Measurements from ENCODE around the gene C3.
"Not testable (repeated sequence)": the region's sequence is repeated elsewhere in the genome, so short reads cannot be mapped to it uniquely, and the experiment has no call there.

Gene C3

GRCh38 chr19:6686628-6686975 lies 33.8 kb downstream of the C3 start:
- DNase-seq: no peak

DNA sequence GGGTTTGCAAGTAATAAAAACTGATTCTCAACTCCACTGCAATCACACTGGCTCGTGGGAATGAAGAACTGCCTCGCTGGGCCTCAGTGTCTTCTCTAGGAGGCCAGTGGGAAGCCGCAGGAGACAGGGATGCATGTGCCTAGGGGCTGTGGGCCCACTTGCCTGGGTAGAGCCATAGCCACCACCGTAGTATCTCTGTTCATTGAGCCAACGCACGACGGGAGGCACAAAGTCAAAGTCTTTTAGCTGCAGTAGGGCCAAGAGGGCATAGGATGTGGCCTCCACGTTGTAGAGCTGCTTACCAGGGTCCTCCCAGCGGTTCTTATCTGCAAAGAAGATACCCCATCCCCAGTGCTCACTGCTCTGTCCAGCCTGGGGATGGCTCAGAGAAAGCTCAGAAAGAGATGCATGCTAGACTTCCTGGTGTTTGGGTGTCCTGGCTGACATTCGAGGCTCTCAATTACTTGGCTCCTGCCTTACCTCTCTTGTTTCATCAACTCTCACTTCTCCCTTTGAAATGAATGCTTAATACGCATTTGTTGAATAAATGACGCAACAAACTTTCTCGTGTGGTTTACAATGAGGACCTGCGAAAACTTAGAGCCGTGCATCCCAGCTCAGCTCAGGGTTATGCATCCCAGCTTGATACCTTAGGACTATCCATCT lies 34.4 kb downstream of the C3 start:
- no peak for DNase-seq

- DNase-seq: no peak
Observed at GRCh38 chr19:6685482-6685881, 35.0 kb downstream of the C3 start.

DNA sequence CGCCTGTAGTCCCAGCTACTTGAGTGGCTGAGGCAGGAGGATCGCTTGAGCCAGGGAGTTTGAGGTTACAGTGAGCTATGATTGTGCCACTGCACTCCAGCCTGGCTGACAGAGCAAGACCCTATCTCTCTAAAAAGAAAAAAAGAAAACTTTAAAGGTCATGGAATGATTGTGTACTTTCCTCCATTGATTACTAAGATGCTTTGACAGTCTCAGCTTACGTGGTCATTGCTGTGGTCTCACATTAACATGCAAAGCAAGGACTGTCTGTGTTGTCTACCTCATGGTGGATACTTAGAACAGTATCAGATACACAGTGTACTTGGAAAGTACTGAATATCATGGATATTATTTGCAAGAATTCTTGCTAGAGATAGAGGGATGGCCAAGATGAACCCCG lies 36.5 kb downstream of the C3 start:
- DNase-seq: no peak

GRCh38 chr19:6682607-6683128 lies 37.8 kb downstream of the C3 start:
- DNase-seq: no peak

DNA sequence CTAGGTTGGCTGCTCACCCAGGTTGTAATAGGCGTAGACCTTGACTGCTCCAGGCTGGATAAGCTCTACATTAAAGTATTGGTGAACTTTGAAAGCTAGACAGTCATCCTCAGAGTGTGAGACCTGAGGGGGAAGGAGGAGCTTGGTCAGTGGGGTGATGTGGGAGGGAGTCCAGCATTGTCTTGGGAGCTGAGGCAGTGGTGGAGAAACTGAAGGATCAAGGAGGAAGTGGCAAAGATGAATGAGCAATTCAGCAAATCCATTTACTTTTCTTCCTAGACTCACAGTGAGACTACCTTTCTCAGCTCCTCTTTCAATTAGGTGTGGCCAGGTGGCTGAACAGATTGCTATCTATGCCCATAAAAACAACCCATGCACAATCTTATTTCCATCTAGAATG lies 40.3 kb downstream of the C3 start:
- no peak for DNase-seq

DNA sequence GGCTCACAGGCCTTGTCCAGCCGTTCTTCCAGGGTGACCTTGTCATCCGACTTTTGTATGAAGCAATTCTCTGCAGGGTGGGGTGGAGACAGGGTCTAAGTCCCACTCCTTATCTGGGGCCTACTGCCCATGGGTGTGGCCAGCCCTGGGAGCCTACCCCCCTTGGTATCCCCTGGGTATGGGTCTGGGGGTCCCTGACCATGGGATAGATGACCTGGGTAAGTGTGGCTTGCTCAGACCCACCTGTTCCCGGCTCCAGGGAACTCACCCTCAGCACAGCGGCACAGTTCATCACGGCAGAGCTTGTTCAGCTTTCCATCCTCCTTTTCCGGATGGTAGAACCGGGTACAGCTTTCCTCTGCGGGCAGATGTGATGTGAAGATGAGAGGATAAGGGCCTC lies 41.3 kb downstream of the C3 start:
- DNase-seq: no peak

DNA sequence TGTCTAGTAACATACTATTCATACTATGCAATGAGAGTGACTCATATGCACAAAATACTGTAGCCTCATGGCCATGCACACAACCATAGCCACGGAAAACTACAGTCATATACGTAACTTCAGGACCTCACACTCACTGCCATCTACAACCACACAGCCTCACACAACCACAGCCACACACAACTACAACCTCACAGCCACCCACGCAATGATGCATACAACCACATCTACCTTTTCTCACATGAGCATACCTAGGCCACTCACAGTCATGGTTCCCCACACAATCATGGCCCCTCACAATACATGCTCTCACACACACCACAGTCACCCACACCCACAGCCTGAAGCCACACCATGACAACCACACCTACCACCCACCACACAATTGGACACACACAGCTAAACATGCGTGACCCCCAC lies 41.8 kb downstream of the C3 start:
- peak; percentile 75 for DNase-seq

- peak; percentile 69 for DNase-seq
Observed at GRCh38 chr19:6677883-6678689, 42.4 kb downstream of the C3 start.

GRCh38 chr19:6677495-6677882 lies 43.0 kb downstream of the C3 start:
- DNase-seq: no peak

- DNase-seq: no peak
Observed at GRCh38 chr19:6676288-6676687, 44.2 kb downstream of the C3 start.

DNA sequence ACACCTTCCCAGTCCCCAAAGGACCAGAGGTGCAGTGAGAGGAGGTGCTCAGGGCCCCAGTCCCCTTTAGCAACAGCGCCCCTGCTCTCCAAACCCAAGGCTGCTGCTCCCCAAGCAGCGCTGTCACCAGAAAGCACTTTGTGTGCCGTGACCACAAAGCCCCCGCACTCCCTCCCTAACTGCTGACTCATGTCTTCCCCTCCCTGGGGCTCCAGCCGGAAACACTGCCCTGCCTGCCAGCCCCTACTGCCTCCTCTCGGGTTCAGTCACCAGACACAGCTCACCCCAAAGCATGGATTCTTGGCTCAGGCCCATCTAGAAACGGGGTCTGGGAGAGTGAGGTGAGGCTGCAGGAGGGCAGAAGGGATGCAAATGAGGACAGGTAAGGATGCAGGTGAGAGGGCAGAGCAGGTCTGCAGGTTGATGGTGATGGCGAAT lies 45.6 kb downstream of the C3 start:
- DNase-seq: peak; percentile 97

- not testable (repeated sequence) for DNase-seq
Observed at GRCh38 chr19:6674408-6674807, 46.0 kb downstream of the C3 start.

- DNase-seq: no peak
Observed at GRCh38 chr19:6672693-6673290, 47.7 kb downstream of the C3 start.

- no peak for DNase-seq
Observed at GRCh38 chr19:6671960-6672359, 48.5 kb downstream of the C3 start.

DNA sequence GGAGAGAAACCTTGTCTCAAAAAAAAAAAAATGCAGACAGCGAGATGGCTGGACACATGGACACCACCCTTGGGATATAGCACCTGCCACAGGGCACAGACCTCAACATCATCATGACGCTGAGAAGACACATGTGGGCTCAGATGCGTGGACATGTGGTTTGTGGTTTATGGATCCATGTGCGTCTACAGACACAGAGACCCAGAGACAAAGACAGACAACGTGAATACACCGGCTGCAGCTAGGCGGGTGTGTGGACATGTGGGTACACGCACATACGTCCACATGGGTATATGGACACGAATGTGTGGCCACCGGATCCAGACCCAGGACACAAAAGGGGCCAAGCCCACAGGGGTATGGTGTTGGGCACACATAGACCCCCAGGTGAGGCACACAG lies 51.8 kb downstream of the C3 start:
- DNase-seq: peak; percentile 62

DNA sequence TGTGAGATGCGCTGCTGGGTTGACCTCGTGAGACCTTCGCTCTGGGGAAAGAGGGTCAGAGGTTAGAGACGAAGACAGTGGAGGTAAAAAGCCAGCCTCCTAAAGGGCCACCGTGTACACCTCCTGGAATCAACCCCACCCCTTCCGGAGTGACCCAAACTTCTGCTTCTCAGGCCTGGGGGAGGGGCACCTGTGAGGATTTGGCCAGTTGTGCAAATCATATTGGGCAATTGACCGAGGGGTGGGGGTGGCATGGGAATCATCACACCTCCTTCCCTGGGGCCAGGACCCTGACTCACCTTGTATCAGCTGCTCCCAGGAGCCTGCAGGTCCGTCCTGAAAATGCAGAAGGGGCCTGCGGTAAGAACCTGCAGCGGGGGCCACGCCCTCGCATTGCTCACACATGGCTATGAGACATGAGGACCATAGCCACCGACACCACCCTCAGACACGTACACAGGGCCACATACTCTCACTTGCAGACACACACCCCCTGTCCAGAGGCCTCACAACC lies 53.3 kb downstream of the C3 start:
- DNase-seq: peak; percentile 52

GRCh38 chr19:6664916-6665315 lies 55.5 kb downstream of the C3 start:
- no peak for DNase-seq

DNA sequence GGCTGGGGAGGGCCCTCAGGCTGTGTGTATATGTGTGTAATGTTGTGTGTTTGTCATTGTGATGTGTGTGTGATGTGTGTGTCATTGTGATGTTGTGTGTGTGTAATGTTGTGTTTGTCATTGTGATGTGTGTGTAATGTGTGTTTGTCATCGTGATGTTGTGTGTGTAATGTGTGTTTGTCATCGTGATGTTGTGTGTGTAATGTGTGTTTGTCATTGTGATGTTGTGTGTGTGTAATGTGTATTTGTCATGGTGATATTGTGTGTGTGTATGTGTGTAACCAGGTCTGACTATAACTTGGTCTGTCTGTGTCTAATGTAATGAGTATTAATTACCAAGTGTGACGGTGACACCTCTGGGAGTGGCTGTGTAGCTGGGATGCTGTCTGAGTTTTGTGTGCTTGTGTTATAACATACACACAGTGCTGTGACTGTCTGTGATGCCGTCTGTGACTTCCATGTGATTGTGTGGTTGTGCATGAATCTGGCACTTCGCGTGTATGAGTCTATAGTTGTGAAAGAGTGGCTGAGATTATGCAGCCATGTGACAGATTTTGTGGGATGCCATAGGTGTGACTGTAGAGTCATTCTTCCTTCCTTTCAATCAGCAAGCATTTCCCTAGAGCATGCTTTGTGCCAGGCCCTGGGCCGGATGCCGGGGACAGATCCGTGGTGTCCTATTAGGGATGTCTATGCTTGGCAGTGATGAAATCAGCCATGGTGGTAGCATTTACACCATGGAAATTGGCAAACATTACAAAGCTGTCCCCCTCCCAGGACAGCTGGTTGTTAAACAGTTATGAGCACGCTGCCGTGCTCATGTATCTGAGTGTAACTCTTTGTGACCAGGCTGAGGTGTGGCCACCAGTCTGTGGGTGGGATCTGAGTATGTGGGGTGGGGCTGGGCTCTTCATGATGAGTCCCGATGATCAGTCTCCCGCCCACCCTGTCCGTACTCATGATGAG lies 56.9 kb downstream of the C3 start:
- peak; percentile 72 for DNase-seq

DNA sequence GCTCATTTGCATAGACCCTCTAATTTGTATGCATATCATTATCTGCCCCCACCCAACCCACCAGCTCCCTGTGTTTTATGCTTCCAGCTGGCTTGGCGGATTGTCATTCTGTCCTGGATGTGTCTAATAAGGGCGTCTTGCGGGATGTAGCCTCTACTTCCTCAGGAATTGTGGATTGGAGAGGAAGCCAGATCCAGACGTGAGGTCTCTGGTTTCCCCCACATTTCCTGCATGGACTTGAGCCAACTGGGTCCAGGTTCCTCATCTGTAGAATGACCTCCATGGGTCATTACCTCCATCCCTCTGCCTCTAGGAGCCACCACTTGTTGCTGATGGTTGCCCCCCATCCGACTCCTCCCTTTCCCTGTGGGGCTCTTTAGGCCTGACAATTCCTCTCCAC lies 57.7 kb downstream of the C3 start:
- no peak for DNase-seq

GRCh38 chr19:6661509-6662244 lies 58.8 kb downstream of the C3 start:
- peak; percentile 87 for DNase-seq

GRCh38 chr19:6660930-6661329 lies 59.5 kb downstream of the C3 start:
- DNase-seq: no peak
